Measurements from ENCODE around the gene ADGRG6.
"Not testable (repeated sequence)": the region's sequence is repeated elsewhere in the genome, so short reads cannot be mapped to it uniquely, and the experiment has no call there.

The ADGRG6 gene

DNA sequence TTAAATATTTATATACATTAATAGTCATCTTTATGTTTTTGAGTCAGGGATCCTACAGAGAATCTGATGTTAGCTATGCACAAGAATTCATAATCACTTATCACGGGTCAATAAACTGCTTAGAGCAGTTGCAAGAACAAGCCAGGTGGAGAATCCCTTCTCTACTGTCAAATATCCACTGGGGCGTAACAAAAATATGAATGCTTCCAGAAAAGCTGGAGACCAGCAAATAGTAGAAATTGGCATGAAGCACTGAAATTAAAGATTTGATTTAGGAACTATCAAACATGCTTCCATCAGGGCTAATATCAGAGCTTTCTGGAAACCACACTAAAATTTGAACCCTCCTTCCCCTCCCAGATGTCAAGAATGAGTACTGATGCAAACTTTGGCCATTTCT is 37.3 kb downstream of the ADGRG6 start:
- no peak overlapping the region for H3K4me3 ChIP-seq (ENCODE audit: low read depth, low read length)
- DNase-seq (ENCODE audit: low read depth): no peak

DNA sequence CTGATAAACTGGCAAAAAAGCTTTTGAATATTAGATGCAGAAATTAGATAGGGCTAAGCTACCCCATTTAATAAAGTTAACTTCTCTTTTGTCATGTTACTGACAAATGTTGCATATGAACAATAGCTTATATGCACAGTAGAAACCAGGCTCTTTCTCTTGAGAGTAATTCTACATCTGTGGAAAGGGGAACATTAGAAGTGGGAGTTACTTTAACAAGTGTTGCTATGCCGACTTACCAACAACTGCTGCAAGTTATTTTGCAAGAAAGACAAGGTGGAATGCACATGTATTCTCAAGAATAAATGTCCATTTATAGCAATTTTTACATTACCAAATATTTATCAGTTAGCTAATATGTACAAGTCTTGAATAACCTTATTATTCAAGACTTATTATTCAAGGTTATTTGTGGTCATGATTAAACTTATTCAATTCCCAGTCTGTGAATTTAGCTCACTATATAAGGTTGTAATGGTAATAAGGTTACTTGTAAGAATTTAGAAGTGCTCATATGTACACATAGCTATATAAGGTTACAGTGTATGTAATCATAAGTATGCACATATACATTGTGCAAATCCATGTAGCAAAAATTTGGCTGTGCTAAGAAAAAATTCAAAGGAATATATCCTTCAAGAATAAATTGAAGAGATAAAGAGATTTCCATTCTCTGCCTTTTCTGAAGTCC is 38.3 kb downstream of the ADGRG6 start:
- H3K4me3 ChIP-seq (ENCODE audit: low read depth, low read length): no peak overlapping the region
- DNase-seq (ENCODE audit: low read depth): no peak

DNA sequence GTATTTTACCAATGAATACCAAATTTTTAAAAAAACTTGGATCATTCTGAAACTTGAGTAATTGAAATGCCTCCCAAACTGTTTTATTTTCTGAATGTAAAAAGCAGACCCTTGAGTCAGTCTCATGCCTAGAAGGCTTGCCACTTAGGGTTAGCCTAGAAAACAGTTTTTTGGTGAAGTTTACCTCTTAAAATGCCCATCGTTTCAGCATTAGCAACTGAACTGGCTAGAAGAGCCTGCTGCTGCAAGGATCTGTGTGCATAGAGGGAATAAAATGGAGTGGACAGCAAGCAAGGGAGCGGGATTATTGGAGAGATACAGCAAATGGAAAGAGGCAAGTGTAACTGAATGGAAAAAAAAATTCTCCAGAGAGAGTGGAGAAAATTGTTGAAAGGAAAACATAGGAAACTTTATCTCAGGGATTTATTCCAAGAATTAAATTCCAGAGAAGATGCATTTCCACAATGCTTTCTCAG is 40.1 kb downstream of the ADGRG6 start:
- no peak overlapping the region for H3K4me3 ChIP-seq (ENCODE audit: low read depth, low read length)
- DNase-seq (ENCODE audit: low read depth): no peak

GRCh38 chr6:142342986-142343385 is 41.2 kb downstream of the ADGRG6 start:
- H3K4me3 ChIP-seq (ENCODE audit: low read depth, low read length): no peak overlapping the region
- DNase-seq (ENCODE audit: low read depth): no peak

GRCh38 chr6:142343938-142344337 is 42.1 kb downstream of the ADGRG6 start:
- DNase-seq (ENCODE audit: low read depth): no peak
- no peak overlapping the region for H3K4me3 ChIP-seq (ENCODE audit: low read depth, low read length)

GRCh38 chr6:142345261-142345660 is 43.5 kb downstream of the ADGRG6 start:
- no peak for DNase-seq (ENCODE audit: low read depth)
- no peak overlapping the region for H3K4me3 ChIP-seq (ENCODE audit: low read depth, low read length)

GRCh38 chr6:142346166-142346565 is 44.4 kb downstream of the ADGRG6 start:
- H3K4me3 ChIP-seq (ENCODE audit: low read depth, low read length); DNase-seq (ENCODE audit: low read depth): not testable (repeated sequence)

- no peak overlapping the region for H3K4me3 ChIP-seq (ENCODE audit: low read depth, low read length)
- no peak for DNase-seq (ENCODE audit: low read depth)
Observed at GRCh38 chr6:142349215-142349823, 47.5 kb downstream of the ADGRG6 start.

DNA sequence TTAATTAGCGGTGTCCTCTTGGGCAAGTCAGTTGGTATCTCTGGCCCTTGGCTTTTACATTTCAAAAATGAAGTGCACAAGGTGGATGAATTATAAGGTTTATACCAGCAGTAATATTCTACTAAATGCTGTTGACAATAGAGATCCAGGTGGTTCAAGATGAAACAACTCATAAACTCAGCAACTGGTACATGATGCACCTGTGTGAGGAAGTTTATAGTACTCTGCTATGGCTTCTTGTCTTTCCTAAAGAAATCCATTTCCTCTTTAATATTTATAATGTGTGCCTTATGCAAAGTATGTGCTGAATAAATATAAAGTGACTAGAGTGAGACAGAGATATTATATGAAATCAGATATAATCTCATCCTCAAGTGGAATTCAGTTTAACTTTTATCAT is 48.5 kb downstream of the ADGRG6 start:
- H3K4me3 ChIP-seq (ENCODE audit: low read depth, low read length): no peak overlapping the region
- no peak for DNase-seq (ENCODE audit: low read depth)

DNA sequence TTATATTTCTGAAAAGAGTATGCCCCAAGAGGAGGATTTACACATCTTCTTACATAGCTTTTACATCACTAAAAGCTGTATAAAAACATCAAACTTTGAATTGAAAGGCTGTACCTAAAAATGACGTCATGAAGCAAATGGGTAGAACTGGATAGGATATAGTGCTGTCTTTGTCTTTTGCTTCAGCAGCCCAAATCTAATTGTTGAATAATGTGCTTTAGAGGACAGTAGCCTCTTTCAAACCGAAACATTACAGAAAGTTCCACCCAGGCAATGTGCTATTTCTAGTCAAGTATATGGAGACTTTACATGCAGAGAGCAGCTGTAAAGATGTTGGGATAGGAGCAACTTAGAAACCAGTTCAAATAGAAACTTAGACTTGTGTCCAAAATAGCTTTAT is 51.9 kb downstream of the ADGRG6 start:
- H3K4me3 ChIP-seq (ENCODE audit: low read depth, low read length): no peak overlapping the region
- no peak for DNase-seq (ENCODE audit: low read depth)

GRCh38 chr6:142354650-142355049 is 52.8 kb downstream of the ADGRG6 start:
- DNase-seq (ENCODE audit: low read depth): no peak
- H3K4me3 ChIP-seq (ENCODE audit: low read depth, low read length): no peak overlapping the region

GRCh38 chr6:142355520-142356174 is 53.8 kb downstream of the ADGRG6 start:
- DNase-seq (ENCODE audit: low read depth): no peak
- no peak overlapping the region for H3K4me3 ChIP-seq (ENCODE audit: low read depth, low read length)

DNA sequence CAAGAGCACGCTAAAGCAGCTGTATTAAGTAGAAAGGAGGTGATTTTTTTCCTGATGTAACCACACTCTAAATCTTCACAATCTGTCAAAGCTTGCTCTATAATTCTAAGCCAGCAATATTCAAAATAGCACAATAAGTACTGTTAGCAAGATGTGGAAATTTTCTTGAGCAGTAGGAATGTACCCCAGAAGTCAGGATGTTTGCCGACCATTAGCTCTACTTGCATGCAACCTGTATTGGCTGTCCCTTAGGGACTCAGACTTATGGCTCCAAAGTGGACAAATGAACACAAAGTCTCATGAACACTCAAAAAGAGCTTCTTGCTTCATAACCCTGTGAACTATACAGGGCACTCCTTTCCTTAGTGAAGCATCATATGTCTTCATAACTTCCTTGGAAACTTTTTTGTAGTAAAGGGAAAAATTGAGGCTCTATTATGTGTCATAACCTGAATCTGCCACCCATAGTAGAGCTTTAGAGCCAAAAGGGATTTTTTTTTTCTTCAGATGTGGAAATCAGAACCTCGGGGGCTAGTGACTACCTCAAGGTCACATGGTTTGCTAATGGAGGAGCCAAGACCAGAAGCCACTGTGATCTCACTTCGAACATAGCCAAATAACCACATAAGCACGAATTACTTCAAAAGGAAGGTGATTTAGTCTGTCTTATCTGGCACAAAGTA is 54.5 kb downstream of the ADGRG6 start:
- peak; percentile 50 for DNase-seq (ENCODE audit: low read depth)
- H3K4me3 ChIP-seq (ENCODE audit: low read depth, low read length): no peak overlapping the region

DNA sequence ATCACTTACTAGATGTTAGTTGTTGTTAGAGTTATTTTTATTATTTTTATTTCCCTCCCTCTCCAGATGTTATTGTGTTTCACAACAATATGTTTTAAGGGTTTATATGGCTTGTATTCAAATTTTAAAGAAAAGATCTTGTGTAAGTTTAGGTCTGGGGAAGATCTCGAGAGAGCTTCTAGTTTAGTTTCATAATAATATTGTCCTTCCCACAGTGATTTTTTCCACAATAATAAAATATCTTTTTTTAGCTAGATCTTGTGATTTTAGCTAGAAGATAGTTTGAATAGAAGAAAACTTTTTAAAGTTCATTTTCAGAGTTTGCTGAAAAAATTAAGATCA is 55.0 kb downstream of the ADGRG6 start:
- no peak for DNase-seq (ENCODE audit: low read depth)
- no peak overlapping the region for H3K4me3 ChIP-seq (ENCODE audit: low read depth, low read length)

- no peak overlapping the region for H3K4me3 ChIP-seq (ENCODE audit: low read depth, low read length)
- DNase-seq (ENCODE audit: low read depth): no peak
Observed at GRCh38 chr6:142357879-142358278, 56.1 kb downstream of the ADGRG6 start.

GRCh38 chr6:142359271-142359960 is 57.6 kb downstream of the ADGRG6 start:
- DNase-seq (ENCODE audit: low read depth): no peak

GRCh38 chr6:142361345-142361744 is 59.5 kb downstream of the ADGRG6 start:
- no peak overlapping the region for H3K4me3 ChIP-seq (ENCODE audit: low read depth, low read length)
- DNase-seq (ENCODE audit: low read depth): no peak

More at GRCh38 chr6:142359271-142359960, 57.6 kb downstream of the ADGRG6 start:
- H3K4me3 ChIP-seq (ENCODE audit: low read depth, low read length): no peak overlapping the region

DNA sequence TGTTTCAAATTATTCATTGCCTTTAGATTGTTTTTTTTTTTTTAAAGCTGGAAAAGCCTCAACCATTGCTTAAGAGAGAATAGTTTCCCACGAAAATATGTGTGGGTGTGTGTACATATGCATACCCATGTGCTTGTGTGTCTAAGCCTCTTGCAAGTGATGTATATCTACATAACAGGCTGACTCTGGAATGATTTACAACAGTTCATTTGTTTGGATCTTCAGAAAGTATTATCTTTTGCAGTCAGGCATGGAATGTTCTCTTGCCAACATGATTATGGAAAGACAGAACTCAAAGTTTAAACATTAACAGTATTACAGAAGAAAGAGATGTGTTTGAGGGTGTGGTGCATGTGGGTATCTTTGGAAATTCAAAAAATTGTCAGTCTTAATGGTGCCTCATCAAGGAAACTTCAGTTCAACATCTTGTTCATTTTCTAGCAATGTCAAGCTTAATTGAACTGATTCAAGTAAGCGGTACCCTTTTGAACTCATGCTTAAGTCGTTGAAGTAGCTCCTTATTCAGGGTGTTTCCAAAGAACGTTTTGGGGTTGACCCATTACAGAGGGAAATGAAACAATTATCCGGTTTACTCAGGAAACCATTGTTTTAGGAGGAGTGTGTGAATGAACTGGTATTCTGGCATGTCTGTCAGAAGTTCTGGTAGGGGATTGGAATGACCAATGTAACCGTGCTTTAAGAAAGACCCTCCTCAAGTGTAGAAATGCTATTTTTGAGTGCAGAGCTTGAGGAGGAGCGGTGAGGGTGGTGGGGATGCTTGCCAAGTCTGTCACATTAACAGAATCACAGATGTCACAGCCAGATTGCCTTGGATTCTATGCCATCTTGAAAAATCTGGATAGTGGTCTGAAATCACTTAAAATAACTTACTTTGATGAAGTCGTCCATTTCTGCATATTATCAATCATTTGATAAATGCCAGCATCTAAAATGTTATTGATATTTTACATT is 60.3 kb downstream of the ADGRG6 start:
- DNase-seq (ENCODE audit: low read depth): peak; percentile 93
- no peak overlapping the region for H3K4me3 ChIP-seq (ENCODE audit: low read depth, low read length)

GRCh38 chr6:142367061-142367460 is 65.3 kb downstream of the ADGRG6 start:
- no peak overlapping the region for H3K4me3 ChIP-seq (ENCODE audit: low read depth, low read length)
- DNase-seq (ENCODE audit: low read depth): no peak
